ENCODE data around the gene CABLES1.

Gene CABLES1

GRCh38 chr18:23169673-23170044 lies 34.4 kb downstream of the CABLES1 start:
- no peak for DNase-seq (ENCODE audit: low spot score)

- no peak for DNase-seq (ENCODE audit: low spot score)
Observed at GRCh38 chr18:23170137-23170536, 34.9 kb downstream of the CABLES1 start.

GRCh38 chr18:23171581-23172156 lies 36.4 kb downstream of the CABLES1 start:
- no peak for DNase-seq (ENCODE audit: low spot score)

GRCh38 chr18:23172591-23173380 lies 37.5 kb downstream of the CABLES1 start:
- DNase-seq (ENCODE audit: low spot score), result no peak

- DNase-seq (ENCODE audit: low spot score), result no peak
Observed at GRCh38 chr18:23173912-23174311, 38.6 kb downstream of the CABLES1 start.

- no peak for DNase-seq (ENCODE audit: low spot score)
Observed at GRCh38 chr18:23176701-23177432, 41.6 kb downstream of the CABLES1 start.

- no peak for DNase-seq (ENCODE audit: low spot score)
Observed at GRCh38 chr18:23177433-23178072, 42.3 kb downstream of the CABLES1 start.

- DNase-seq (ENCODE audit: low spot score), result no peak
Observed at GRCh38 chr18:23178201-23178600, 42.9 kb downstream of the CABLES1 start.

- no peak for DNase-seq (ENCODE audit: low spot score)
Observed at GRCh38 chr18:23178661-23179081, 43.4 kb downstream of the CABLES1 start.

GRCh38 chr18:23179416-23179815 lies 44.1 kb downstream of the CABLES1 start:
- no peak for DNase-seq (ENCODE audit: low spot score)

- DNase-seq (ENCODE audit: low spot score), result no peak
Observed at GRCh38 chr18:23181547-23181946, 46.3 kb downstream of the CABLES1 start.

- no peak for DNase-seq (ENCODE audit: low spot score)
Observed at GRCh38 chr18:23182606-23183005, 47.3 kb downstream of the CABLES1 start.

GRCh38 chr18:23183411-23184150 lies 48.3 kb downstream of the CABLES1 start:
- no peak for DNase-seq (ENCODE audit: low spot score)

- DNase-seq (ENCODE audit: low spot score), result no peak
Observed at GRCh38 chr18:23186781-23187180, 51.5 kb downstream of the CABLES1 start.

- DNase-seq (ENCODE audit: low spot score), result no peak
Observed at GRCh38 chr18:23188068-23188760, 52.9 kb downstream of the CABLES1 start.

- no peak for DNase-seq (ENCODE audit: low spot score)
Observed at GRCh38 chr18:23189099-23189498, 53.8 kb downstream of the CABLES1 start.

- DNase-seq (ENCODE audit: low spot score), result no peak
Observed at GRCh38 chr18:23189768-23190661, 54.7 kb downstream of the CABLES1 start.

GRCh38 chr18:23191232-23191631 lies 55.9 kb downstream of the CABLES1 start:
- DNase-seq (ENCODE audit: low spot score), result no peak

- DNase-seq (ENCODE audit: low spot score), result no peak
Observed at GRCh38 chr18:23193742-23194141, 58.5 kb downstream of the CABLES1 start.

All from LoVo (cell line).